GM18505 (cell line): ENCODE measurements around the gene TNS1.

Source experiments
- ATAC-seq: cut with Tn5 transposase; IDR thresholded peaks from one replicate; pipeline ENCODE4 v1.9.1; 2021; ENCODE audit not compliant: unreplicated experiment
- POLR2A ChIP-seq: IDR thresholded peaks from 4 replicates; pipeline ENCODE4 v1.6.1; 2011; ENCODE audit warnings: borderline replicate concordance; ENCODE audit not compliant: insufficient read depth, insufficient read length; ENCODE audit errors: extremely low read depth

Gene TNS1

GRCh38 chr2:217935901-217936684, 66.7 kb downstream of the TNS1 start:
- TF ChIP-seq POLR2A, result no peak
- ATAC-seq, result no peak

DNA sequence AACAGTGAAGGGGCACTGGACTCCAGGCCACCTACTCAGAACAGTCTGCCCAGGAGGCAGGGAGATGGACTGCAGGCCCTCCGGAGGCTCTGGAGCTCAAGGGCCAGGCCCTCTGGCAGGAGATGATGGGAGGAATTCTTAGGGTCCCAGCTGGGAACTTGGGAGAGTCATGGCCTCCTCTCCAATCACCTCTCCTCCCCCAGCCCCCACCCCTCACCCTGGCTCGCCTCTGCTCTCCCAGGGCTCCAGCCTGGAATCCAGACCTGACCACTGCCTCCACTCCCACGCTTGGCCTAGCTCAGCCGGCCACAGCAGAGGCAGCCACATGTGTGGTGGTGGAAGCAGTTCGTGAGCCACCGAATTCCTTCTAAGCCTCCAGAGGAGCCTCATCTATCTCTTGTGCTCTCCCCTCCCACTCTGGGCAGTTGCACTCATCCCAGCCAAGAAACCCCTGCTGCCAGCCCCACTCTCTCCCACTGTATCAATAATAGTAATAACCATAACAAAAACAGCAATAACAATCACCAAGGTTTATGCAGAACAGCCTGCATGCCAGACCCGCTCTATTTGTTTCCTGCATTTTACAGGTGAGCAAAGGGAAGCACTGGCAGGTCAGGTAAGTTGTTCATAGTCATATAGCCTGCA, 67.4 kb downstream of the TNS1 start:
- ATAC-seq, result no peak
- no peak for TF ChIP-seq POLR2A

GRCh38 chr2:217934321-217935131, 68.3 kb downstream of the TNS1 start:
- ATAC-seq, result no peak
- TF ChIP-seq POLR2A, result no peak

- no peak for ATAC-seq
- no peak for TF ChIP-seq POLR2A
These were observed 69.2 kb downstream of the TNS1 start for GRCh38 chr2:217933617-217933993.

- TF ChIP-seq POLR2A, result no peak
- no peak for ATAC-seq
These were observed 69.8 kb downstream of the TNS1 start for GRCh38 chr2:217932803-217933616.

GRCh38 chr2:217931846-217932560, 70.8 kb downstream of the TNS1 start:
- TF ChIP-seq POLR2A, result no peak
- no peak for ATAC-seq

DNA sequence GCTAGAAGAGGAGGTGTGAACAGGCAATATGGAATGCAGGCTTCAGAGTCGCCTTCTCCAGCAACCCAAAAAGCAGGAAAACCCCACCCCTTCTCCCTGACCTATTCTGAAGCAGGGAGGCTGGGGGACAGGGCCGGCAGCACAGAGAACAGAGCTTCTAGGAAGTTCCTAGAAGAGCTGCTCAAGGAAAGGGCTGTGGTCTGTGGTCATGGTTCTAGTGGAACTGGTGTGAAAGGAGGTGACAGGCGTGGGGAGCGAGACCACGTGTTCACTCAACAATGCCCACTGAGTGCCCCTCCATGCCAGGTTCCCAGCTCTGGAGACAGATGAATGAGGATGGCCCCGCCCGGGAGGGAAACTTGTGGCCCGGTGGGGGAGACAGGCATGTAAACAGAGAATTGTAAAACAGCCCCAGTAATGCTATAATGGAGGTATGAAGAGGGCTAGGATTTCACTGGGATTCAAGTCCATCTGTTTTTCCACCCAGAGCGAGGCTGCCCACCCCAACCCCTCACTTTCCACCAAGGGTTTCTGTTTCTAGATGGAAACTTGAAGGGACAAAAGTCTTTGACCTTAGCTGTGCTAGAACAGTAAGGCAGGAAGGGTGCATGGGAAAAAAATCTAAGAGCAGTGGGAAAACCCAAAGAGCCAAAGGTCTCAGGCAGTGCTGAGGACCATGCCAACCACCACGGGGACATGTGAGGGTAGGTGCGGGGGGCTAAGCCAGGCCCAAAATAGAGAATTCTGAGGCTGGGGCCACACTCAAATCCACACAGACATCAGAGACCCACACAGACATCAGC, 71.8 kb downstream of the TNS1 start:
- TF ChIP-seq POLR2A, result no peak
- no peak for ATAC-seq

- no peak for TF ChIP-seq POLR2A
- no peak for ATAC-seq
These were observed 72.8 kb downstream of the TNS1 start for GRCh38 chr2:217929757-217930707.

GRCh38 chr2:217929272-217929671, 73.5 kb downstream of the TNS1 start:
- TF ChIP-seq POLR2A, result no peak
- ATAC-seq, result no peak

DNA sequence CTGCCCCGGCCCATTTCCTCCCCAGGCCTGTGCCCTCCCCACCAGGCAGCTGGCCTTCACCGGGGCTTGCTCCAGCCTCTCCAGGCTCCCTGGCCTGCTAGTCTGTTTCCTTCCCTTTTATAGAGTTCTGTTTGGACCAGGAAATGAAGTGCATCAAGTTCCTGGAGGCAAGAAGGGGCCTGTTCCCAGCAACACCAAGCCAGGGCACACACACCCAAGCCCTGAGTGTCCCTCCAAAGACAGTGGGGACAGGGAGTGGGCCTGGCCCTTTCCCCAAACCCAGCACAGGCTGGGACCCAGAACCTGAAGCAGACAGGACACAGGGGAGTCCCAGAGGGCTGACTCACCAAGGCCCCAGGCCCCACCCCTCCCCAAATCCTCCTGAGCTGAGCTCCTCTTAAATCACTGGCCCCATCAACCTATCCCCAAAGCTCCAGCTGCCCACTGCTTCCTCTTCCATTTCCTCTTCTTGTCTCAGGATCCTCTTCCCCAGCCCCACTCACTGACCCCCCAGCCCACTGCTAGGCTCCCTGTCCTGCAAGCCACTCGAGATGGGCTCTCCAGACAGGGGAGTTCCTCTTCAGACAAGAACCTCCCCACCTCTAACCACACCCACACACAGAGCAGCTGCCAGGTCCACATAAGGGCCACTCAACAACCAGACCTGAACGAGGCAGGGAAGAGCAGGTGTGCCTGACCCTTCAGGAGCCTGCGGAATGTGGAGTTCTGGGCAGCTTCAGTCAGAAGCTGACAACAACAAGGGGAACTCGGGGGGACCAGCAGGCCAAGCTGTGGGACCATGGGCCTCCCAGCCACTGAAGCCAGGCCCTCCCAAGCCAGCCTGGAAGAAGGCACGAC, 74.2 kb downstream of the TNS1 start:
- ATAC-seq, result no peak
- TF ChIP-seq POLR2A, result no peak
